GM21786 (cell line): ENCODE results near the gene ERBB4.

Source experiments
- ATAC-seq: cut with Tn5 transposase; IDR thresholded peaks from one replicate; pipeline ENCODE4 v1.9.1; 2021; ENCODE audit not compliant: unreplicated experiment

ERBB4 gene

GRCh38 chr2:212441141-212441540 is 97.5 kb downstream of the ERBB4 start:
- ATAC-seq: no peak

- no peak for ATAC-seq
These were observed 109.7 kb downstream of the ERBB4 start for GRCh38 chr2:212428681-212429478.

- ATAC-seq: no peak
These were observed 111.0 kb downstream of the ERBB4 start for GRCh38 chr2:212427638-212428037.

- ATAC-seq: no peak
These were observed 111.8 kb downstream of the ERBB4 start for GRCh38 chr2:212426637-212427412.

- ATAC-seq: no peak
These were observed 114.5 kb downstream of the ERBB4 start for GRCh38 chr2:212424082-212424481.

- no peak for ATAC-seq
These were observed 115.5 kb downstream of the ERBB4 start for GRCh38 chr2:212423089-212423488.

- no peak for ATAC-seq
These were observed 116.9 kb downstream of the ERBB4 start for GRCh38 chr2:212421556-212422334.

GRCh38 chr2:212416086-212416485 is 122.5 kb downstream of the ERBB4 start:
- no peak for ATAC-seq

GRCh38 chr2:212414767-212415211 is 123.8 kb downstream of the ERBB4 start:
- ATAC-seq: no peak

GRCh38 chr2:212409560-212409959 is 129.0 kb downstream of the ERBB4 start:
- no peak for ATAC-seq

- no peak for ATAC-seq
These were observed 130.1 kb downstream of the ERBB4 start for GRCh38 chr2:212408524-212408923.

GRCh38 chr2:212406716-212407115 is 131.9 kb downstream of the ERBB4 start:
- no peak for ATAC-seq

GRCh38 chr2:212402316-212402715 is 136.3 kb downstream of the ERBB4 start:
- ATAC-seq: no peak

GRCh38 chr2:212398316-212398715 is 140.3 kb downstream of the ERBB4 start:
- no peak for ATAC-seq

- ATAC-seq: no peak
These were observed 146.1 kb downstream of the ERBB4 start for GRCh38 chr2:212392544-212392943.

- no peak for ATAC-seq
These were observed 146.6 kb downstream of the ERBB4 start for GRCh38 chr2:212392043-212392442.

GRCh38 chr2:212387146-212387545 is 151.5 kb downstream of the ERBB4 start:
- ATAC-seq: no peak

GRCh38 chr2:212385241-212385640 is 153.4 kb downstream of the ERBB4 start:
- ATAC-seq: no peak

GRCh38 chr2:212384027-212384426 is 154.6 kb downstream of the ERBB4 start:
- no peak for ATAC-seq

- no peak for ATAC-seq
These were observed 157.0 kb downstream of the ERBB4 start for GRCh38 chr2:212381428-212382102.

- no peak for ATAC-seq
These were observed 159.5 kb downstream of the ERBB4 start for GRCh38 chr2:212379103-212379502.
